ENCODE data around the gene RNH1. TPM values are rescaled to one million over a fixed set of nuclear protein-coding genes. Genes with fewer than 3 reads are reported as not detected.

The RNH1 gene
- total RNA-seq, 2 donors from 2014 or later, result 97.8 to 153 TPM

DNA sequence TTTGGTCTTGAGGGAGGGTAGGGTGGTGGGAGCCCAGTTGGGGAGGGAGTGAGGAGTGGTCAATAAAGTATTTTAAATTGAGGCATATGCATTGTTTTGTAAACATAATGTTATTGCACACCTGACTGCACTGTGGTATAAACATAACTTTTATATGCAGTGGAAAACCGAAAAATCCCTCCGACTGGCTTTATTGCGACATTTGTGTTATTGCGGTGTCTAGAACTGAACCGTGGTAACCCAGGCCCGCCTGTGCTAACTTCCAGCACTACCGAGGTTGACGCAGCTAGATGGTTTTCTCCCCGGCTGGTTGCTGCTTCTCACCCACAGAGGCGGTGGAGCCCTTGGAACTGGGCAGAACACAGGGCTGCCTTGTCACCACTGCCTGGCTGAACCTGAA, 7.6 kb upstream of the RNH1 start:
- intact Hi-C loops (cut with DNase I), result no loop called here
- Histone ChIP-seq H3K4me1 (peaks cover 12% of the 10 kb centered on the region), H3K4me3 (no peak overlapping the region), H3K36me3 (replicated peaks in 1 of 2; ENCODE audit: insufficient read depth in 1 of 2, low read depth in 2 of 2) (no peaks in the 10 kb centered on the region), H3K27me3 (no peaks in the 10 kb centered on the region), H3K9me3 (no peaks in the 10 kb centered on the region), H3K27ac (no peak overlapping the region)
- DNase-seq (no peak), ATAC-seq (no peak)
- WGBS, 2 donors, result 87 to 94% methylated on average over 9 to 10 of the region's 10 CpGs
- TF ChIP-seq, protein P1, sequence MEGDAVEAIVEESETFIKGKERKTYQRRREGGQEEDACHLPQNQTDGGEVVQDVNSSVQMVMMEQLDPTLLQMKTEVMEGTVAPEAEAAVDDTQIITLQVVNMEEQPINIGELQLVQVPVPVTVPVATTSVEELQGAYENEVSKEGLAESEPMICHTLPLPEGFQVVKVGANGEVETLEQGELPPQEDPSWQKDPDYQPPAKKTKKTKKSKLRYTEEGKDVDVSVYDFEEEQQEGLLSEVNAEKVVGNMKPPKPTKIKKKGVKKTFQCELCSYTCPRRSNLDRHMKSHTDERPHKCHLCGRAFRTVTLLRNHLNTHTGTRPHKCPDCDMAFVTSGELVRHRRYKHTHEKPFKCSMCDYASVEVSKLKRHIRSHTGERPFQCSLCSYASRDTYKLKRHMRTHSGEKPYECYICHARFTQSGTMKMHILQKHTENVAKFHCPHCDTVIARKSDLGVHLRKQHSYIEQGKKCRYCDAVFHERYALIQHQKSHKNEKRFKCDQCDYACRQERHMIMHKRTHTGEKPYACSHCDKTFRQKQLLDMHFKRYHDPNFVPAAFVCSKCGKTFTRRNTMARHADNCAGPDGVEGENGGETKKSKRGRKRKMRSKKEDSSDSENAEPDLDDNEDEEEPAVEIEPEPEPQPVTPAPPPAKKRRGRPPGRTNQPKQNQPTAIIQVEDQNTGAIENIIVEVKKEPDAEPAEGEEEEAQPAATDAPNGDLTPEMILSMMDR (IDR thresholded peaks at IDR 0.05), result no peak
- TF ChIP-seq POLR2A (IDR thresholded peaks at IDR 0.05), result no peak

DNA sequence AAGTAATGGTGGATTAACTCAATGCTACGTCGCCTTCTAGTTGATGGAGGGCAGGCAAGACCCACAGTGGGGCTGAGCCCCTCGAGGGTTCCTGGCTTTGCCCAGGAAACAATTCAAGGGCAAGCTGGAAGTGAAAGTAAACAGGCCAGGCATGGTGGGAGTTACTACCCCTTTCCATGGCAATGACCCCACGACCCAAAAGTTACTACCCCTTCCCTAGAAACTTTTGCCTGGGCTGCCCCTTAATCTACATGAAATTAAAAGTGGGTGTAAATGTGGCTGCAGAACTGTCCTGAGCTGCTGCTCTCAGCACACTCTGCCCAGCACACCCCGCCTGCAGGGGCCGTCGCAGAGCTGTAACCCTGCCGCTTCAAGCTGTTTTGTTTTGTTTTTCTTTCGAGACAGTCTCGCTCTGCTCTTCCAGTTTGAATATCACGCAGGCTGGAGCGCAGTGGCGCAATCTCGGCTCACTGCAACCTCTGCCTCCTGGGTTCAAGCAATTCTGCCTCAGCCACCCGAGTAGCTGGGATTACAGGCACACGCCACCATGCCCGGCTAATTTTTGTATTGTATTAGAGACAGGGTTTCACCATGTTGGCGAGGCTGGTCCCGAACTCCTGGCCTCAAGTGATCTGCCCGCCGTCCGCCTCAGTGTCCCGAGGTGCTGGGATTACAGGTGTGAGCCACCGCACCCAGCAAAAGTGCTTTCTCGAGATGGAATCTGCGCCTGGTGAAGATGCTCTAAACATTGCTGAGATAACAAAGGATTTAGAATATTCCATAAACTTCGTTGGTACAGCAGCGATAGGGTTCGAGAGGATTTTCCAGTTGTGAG, 5.9 kb upstream of the RNH1 start:
- no peaks in the 10 kb centered on the region for H3K9me3 ChIP-seq
- ATAC-seq (no peak), DNase-seq (no peak)
- no peak overlapping the region for H3K4me3 ChIP-seq
- H3K36me3 ChIP-seq (replicated peaks in 1 of 2; ENCODE audit: insufficient read depth in 1 of 2, low read depth in 2 of 2), result no peaks in the 10 kb centered on the region
- intact Hi-C loops (cut with DNase I), result no loop called here
- peaks cover 2% of the 10 kb centered on the region for H3K4me1 ChIP-seq
- H3K27me3 ChIP-seq, result no peaks in the 10 kb centered on the region
- 90 to 91% methylated on average over 28 to 29 of the region's 29 CpGs for WGBS, 2 donors
- TF ChIP-seq, protein P1 (IDR thresholded peaks at IDR 0.05), result no peak
- TF ChIP-seq POLR2A (IDR thresholded peaks at IDR 0.05), result no peak
- H3K27ac ChIP-seq, result no peak overlapping the region

DNA sequence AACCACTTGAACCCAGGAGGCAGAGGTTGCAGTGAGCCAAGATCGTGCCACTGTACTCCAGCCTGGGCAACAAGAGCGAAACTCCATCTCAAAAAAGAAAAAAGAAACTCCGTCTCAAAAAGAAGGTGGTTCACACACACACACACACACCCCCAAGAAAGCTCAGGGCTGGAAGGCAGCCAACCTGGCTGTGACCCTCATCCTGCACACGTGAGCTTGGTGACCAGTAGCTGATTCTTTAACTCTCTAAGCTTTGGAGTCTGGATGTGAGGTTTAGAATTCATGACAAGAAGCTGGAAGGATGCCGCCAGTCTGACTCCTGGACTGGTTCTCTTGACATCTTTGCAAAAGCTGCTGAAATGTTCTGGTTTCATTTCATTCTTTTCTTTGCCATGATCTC, 1.9 kb upstream of the RNH1 start:
- Histone ChIP-seq H3K27ac (no peak overlapping the region), H3K36me3 (replicated peaks in 1 of 2; ENCODE audit: insufficient read depth in 1 of 2, low read depth in 2 of 2) (no peaks in the 10 kb centered on the region), H3K27me3 (no peaks in the 10 kb centered on the region), H3K9me3 (no peaks in the 10 kb centered on the region), H3K4me3 (no peak overlapping the region), H3K4me1 (peaks cover 30% of the 10 kb centered on the region)
- ATAC-seq (no peak), DNase-seq (no peak)
- intact Hi-C loops (cut with DNase I), result no loop called here
- 84 to 85% methylated on average over 5 of the region's 5 CpGs for WGBS, 2 donors
- no peak for TF ChIP-seq POLR2A (IDR thresholded peaks at IDR 0.05)
- TF ChIP-seq, protein P1 (IDR thresholded peaks at IDR 0.05), result no peak

DNA sequence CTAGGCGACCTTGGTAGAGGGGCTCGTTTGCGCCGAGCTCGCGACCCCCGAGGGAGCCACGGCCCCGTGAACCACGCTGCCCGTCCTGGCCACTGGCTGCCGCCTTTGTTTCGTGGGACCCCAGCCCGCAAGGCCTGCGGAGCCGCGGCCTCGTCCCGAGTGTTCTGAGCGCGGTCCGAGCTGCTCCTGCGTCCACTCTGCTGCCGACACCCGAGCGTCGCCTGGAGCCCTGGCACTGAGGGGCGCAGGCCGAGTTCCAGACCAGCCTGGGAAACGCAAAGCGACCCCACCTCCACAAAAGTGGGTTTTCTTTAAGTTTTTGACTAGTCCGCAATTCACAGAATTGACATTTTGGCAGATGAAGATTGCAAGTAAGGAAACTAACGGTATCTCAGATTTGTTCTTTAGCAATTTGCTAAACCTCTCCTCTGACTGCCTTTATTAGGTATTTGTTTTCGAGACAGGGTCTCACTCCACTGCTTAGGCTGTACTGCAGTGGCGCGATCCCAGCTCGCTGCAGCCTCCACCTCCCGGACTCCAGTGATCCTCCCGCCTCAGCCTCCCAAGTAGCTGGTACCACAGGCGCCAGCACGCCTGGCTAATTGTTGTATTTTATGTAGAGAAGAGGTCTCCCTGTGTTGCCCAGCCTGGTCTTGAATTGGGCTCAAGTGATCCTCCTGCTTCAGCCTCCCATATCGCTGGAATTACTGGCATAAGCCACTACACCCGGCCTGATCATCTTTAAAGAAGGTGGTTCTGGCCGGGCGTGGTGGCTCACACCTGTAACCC, 879 bp upstream of the RNH1 start:
- intact Hi-C loops (cut with DNase I), result no loop called here
- Histone ChIP-seq H3K9me3 (no peaks in the 10 kb centered on the region), H3K36me3 (replicated peaks in 1 of 2; ENCODE audit: insufficient read depth in 1 of 2, low read depth in 2 of 2) (no peaks in the 10 kb centered on the region), H3K4me1 (peaks cover 35% of the 10 kb centered on the region), H3K4me3 (peak overlapping the region in 1 of 2 donors; percentile 17), H3K27ac (peak overlapping the region; percentile 96 to 100 (median 99)), H3K27me3 (no peaks in the 10 kb centered on the region)
- DNase-seq (no peak), ATAC-seq (no peak)
- TF ChIP-seq, protein P1 (IDR thresholded peaks at IDR 0.05), result no peak
- TF ChIP-seq POLR2A (IDR thresholded peaks at IDR 0.05), result no peak
- 45 to 94% methylated on average over 11 to 43 of the region's 45 CpGs for WGBS, 2 donors

All from body of pancreas (tissue), 4 donors.